GM21723 (cell line): Measurements from ENCODE around the gene ZNF81.
"Not testable (repeated sequence)": the region's sequence is repeated elsewhere in the genome, so short reads cannot be mapped to it uniquely, and the experiment has no call there.

Experiments used
- ATAC-seq: cut with Tn5 transposase; IDR thresholded peaks from one replicate; pipeline ENCODE4 v1.9.1; 2021; ENCODE audit warnings: mild to moderate bottlenecking, moderate library complexity; ENCODE audit not compliant: unreplicated experiment

ZNF81 gene

DNA sequence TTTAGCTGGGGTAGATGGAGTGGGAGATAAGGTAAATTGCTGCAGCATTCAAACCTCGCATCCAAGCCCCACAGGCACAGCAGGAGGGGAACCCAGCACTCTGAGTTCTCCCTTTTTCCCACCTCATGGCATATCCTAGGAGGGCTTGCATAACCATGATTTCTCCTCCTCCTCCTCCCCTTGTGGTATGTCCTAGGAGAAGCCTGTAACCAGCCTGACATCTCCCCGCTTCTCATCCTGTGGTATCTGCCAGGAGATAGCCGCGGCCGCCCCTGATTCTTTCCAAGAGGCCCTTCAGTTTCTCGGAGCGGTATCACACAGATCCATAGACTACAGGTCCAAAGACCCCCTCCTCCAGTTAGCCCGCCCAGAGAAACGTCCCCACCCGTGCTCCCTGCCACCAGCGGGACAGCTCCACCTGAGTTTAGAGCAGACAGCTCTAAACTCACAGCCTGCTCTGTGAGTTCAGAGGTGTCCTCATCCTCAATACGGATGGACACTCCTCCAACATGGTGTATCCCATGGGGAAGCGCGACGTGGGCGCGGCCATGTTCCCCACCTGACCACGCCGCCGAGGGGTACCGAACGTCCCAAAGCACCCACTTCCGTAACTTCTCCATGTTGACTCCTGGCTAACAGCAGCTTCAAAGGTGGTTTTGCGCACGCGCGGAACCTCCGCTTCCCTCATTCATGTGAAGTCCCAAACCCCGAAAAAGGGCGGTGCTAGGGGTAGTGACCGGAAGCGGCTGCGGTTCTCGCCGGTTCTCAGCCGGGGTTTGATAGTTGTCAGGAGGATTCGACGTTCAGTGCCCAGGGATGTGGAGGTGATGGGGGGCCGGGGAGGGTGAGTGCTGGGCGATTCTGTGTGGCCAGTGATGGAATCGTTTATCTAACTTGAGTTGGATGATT lies at the start of gene ZNF81:
TSS of gene ZNF81 (plus strand) at position 739 of the 909 bp plus-strand sequence. CDS start 9,366 bp downstream, outside the sequence.
- ATAC-seq, result peak; percentile 90

DNA sequence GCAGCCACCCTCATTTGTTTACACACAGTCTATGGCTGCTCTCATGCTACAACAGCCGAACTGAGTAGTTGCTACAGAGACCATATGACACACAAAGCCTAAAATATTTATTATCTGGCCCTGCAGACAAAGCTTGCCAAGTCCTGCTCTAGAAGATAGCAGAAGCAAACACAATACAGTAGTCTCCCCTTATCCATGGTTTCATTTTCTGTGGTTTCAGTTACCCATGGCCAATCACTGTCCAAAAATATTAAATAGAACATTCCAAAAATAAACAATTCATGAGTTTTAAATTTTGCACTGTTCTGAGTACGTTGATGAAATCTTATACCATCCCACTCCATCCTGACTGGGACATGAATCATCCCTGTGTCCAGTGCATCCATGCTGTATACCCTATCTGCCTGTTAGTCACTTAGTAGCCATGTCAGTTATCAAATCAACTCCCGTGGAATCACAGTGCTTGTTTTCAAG lies 40.2 kb upstream of the ZNF81 start:
- ATAC-seq, result no peak

DNA sequence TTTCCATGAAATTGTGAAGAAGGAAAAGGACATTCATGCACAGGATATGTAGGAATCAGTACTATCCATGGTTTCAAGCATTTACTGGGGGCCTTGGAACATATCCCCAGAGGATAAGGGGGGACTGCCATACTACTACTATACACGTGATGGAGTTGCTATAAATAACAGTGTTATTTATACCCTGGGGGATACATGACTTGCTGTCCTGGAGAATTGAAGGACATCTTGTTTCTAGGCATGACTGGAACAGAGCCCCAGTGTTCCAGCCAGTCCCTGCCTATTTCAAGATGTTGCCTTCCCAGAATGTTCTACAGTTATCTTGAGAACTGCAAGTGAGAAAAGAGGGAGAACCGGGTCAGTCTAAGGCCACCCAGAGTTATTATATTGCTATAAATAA lies 39.6 kb upstream of the ZNF81 start:
- no peak for ATAC-seq

DNA sequence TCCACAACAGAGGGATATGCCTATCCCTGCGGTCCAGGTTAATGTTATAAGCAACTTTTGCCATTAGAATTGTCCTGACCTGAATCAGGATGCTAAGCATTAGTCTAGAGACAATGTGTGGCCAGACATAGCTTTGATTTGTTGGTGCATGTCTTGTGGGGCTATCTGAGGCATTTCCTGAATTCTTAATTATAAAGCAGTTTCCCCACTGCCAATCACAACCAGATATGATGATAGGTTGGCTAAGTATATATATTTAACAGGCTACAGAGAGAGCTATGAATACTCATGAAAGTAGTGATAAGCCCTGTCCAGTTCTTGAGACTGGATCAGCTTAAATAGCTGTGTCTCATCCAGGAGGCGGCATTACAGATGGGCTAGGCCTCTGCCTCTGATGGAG lies 37.8 kb upstream of the ZNF81 start:
- ATAC-seq, result no peak

DNA sequence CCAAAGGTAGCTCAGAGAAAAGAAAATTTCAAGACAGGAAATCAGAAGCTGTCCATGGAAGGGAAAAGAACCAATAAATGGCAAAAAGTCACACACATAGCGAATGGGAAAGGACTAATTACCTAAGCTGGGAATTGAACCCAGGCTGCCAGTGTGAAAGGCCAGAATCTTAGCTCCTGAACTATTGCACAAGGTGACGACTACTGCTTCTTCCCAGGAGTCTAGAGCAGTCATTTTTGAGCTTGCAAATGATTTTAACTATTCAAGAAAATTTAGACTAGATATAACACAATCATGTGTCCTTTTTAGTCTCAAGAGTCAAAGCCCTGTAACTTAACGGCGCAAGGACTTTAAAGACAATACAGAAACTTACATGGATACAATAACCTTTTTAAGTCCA lies 34.1 kb upstream of the ZNF81 start:
- ATAC-seq, result no peak

DNA sequence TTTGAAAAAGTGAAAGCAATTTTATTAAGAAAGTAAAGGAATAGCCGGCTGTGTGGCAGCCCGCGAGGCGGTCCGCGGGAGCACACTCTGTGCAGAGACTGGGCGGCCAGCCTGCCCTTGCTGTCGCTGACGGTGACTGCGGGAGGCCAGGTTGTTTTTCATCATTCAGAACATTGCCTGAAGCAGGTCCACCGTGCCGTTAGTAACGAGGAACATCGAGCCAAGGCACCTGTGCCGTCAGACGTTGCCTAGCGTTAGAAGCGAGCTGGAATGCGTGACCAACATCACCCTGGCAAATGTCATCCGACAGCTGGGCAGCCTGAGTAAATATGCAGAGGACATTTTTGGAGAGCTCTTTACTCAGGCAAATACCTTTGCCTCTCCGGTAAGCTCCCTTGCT lies 33.6 kb upstream of the ZNF81 start:
- ATAC-seq, result not testable (repeated sequence)

DNA sequence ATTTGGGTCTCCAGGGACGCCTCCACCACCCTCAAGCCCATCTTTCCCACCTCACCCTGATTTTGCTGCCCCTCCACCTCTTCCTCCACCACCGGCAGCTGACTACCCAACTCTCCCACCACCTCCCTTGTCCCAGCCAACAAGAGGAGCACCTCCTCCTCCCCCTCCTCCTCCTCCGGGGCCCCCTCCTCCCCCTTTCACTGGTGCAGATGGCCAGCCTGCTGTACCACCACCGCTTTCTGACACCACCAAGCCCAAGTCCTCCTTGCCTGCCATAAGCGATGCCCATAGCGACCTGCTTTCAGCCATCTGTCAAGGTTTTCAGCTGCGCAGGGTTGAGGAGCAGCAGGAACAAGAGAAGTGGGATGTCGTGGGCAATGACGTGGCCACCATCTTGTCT lies 32.4 kb upstream of the ZNF81 start:
- ATAC-seq, result no peak

DNA sequence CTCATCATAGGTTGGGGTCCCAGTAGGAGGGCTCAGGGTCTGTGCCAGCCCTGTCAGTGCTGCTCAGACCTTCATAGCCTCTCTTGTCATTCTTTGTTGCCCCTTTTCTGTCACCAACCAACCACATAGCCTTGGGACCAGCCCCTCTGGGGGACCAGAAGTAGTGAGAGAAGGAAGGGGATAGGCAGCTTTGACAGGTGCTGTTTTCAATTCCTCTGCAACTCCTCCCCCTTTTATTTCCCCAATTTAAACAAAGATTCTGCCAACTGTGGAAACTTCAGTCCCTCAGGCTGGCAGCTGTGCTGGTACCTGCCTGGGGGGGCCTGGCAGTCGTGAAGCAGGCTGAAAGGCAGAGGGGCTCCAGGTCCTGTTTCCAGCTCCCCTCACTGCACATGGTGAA lies 30.9 kb upstream of the ZNF81 start:
- ATAC-seq, result not testable (repeated sequence)

DNA sequence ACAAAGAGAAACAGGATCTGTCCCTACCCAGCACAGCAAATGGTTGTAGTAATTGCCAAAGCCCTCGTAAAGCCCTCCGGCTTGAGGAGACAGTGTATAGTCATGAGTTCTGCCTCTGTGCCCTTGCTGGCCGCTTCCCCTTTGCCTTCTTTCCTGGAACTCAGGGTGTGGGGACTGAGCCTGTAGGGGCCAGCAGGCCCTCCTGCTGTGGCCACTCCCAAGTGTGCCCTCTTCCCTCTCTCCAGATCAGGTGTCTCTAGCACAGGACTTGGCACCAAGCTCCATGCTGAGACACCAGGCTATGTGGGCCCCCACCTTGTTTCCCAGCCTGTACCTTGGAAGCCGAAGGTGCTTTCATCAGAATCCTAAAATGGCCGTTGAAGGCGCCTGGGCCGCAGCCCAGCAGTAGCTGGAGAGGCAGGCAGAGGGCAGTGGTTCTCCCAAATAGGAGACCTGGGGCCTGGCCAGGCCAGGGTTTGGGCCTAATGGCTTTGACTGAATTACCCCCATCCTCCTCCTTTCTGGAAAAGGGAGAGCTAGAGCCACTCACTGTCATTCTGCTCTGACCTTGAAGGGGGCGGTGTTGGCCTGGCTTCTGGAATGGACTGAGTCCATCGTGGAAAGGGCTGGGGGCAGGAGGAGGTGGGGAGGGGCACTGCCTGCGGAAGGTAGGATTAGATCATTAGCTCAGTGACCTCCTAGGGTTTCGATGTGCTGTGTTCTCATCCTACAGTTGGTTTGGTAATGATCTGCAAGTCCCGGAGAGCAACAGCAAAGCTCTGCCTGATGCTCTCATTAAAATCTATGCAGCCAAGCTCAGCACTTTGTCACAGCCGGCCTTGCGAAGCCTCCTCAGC lies 30.1 kb upstream of the ZNF81 start:
- ATAC-seq, result not testable (repeated sequence)

DNA sequence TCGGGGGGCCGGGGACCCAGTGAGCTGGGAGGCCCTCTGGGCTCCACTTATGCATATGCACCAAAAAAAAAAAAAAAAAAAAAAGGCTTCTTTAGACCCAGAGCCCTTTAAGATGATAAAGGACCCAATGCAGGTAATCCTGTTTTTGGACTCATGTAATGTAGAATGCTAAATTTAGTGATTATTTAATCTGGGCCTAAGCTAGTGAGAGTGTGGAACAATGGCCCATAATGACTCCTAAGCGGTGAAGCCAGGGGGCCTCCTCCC lies 29.5 kb upstream of the ZNF81 start:
- ATAC-seq, result not testable (repeated sequence)

DNA sequence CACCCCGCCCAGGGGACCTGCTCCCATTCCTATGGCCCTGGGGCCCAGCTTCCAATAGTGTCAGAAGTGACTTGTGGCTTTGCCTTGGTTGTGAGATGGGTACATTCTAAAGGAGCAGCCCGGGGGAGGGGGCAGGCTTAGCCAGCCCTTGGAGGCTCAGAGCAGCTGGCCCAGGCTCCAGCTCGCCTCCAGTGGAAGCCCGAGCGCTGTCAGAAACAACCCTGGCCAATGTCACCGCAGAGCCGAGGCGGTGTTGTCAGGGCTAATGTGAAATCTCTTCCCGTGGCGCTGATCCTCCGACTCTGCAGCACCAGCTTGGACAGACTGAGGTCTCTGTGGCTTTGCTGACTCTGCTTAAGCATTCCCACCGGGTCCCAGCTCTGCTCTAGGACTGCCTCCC lies 29.2 kb upstream of the ZNF81 start:
- ATAC-seq, result no peak

DNA sequence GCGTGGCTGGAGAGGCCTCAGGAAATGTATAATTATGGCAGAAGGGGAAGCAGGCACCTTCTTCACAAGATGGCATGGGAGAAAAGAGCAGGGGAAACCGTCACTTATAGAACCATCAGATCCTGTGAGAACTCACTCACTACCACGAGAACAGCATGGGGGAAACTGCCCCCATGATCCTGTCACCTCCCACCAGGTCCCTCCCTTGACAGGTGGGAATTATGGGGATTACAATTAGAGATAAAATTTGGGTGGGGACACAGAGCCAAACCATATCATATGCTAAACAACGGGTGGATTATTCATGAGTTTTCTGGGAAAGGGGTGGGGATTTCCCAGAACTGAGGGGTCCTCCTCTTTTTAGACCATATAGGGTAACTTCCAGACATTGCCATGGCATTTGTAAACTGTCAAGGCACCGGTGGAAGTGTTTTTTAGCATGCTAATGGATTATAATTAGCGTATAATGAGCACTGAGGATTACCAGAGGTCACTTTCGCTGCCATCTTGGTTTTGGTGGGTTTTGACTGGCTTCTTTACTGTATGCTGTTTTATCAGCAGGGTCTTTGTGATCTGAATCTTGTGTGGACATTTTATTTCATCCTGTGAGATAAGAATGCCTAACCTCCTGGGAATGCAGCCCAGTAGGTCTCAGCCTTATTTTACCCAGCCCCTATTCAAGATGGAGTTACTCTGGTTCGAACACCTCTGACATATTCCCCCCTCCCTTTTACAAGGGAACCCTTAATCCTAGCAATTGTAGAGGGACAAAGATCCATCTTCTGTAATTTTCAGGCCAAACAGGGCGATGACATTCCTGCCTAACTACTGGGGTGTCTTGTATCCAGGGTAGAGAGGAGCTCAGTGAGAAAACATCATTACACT lies 27.6 kb upstream of the ZNF81 start:
- no peak for ATAC-seq

DNA sequence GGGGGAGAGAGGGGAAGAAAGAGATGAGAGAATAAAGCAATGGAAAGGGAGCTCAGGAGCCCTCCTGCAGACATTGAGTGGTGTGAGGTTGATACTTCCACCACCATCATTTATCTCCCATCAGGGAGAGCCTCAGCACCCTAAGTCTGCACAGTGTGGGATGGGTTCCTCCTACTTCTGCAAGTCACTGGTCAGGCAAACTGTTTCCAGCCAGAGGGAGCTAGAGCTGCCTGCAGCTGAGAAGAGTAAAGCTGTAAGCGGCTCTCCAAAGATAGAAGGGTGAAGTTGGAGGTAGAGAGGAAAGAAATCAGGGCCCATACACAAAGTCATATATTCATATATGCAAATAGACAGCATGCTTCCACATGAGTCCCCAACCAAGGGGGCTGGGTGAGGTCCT lies 21.9 kb upstream of the ZNF81 start:
- ATAC-seq, result no peak

DNA sequence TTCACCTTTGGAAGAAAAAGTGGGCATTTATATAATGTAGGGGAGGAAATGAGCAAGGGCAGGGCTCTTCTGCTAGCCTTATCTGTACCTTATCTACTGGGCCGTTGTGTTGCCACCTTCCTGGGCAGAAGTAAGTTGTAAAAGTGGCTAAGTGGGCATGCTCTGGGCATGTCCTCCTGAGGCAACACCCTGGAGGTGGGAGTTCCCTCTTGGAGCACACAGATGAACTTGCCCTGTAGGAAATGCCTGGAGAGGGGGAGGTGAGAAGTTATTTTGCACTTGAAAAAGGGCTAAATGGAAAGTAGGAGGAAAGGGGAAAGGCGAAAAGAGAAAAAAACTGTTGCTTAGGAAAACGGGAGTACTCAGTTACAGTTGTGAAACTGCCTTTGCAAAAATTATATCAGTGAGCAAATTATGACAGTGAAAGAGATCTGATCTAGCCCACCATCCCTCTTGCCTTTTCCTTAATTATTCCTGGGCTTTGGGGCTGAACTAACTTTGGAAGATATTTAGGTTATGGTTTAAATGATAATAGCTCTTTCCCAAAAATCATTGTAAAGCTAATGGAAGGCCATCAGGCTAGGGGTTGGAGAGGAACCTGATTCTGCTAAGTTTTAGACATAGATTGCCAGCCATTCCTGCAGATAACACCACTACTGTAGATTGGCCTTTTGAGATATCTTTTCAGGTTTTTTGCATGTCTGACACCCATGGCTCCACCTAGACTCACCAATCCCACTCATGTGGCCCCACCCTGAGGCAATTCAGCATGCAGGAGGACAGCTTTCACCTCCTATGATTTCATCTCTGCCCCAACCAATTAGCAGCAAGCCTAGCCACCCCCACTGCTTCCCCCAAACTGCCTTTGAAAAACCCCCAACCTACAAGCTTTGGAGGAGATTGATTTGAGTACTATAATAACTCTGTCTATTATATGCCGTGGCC lies 20.5 kb upstream of the ZNF81 start:
- ATAC-seq, result no peak

DNA sequence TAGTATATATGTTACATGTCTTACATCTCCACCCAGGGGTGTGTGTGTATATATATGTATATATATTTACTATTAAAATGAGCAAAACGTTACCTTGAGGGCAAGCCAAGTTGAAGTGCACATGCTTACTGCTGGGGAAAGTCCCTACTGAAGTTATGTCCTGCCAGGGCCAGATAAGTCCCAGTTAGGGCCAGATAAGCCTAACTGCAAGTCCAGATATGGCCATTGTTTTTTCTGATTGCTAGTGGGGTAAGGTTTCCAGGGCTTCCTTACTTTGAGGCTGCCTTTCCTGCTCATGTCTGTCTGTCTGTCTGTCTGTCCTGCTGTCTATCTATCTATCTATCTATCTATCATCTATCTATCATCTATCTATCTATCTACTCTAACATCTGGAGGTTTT lies 19.3 kb upstream of the ZNF81 start:
- ATAC-seq, result no peak

DNA sequence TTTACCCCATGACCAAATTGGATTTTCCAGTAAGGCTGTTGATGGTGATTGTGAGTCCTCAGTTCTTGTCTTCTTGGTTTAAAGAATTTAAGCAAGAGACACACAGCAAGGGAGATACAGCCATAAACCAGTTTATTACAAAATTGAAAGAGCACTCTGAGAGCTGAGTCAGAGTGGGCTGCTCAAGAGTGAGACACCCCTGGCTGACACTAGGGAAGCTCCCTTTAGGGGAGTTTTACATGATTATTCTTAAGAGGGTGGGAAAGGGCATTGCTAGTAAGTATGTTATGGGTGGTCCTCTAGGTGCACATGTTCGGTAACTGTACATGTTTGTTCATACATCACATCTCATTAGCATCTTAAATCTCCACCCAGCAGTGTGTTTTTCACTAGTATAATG lies 18.8 kb upstream of the ZNF81 start:
- no peak for ATAC-seq

DNA sequence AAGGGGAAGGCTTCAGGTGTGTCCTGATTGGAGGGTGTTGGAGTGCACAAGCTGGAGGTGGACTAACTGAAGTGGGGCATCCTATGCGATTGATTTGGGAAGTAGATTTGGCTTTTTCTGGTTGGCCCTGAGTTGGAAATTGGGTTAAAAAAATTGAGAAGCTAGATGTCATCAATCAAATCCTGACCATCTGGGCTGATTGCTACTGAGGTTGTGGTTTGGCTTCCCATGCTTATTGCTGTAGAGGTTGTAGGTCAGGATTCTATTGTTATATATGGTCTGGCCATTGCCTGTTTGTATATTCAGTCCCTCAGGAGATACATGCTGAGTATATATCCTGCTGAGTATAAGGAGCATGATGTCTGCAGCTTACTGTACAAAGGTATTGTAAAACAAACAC lies 7.7 kb upstream of the ZNF81 start:
- ATAC-seq, result no peak

DNA sequence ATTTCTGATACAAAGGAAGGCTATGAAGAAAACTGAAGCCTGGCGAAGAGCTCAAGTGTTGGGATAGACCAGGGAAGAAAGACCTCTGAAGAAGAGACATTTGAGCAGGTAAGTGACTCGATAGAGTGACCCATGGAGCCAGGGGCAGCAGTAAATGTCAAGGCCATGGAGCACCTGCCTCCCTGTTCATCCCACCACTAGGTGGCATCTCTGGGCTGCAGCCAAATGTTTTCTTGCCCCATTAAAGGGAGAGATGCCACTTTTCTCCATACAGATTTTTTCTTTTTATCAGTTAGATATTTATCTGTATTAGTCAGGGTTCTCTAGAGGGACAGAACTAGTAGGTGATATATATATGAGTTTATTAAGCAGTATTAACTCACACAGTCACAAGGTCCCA lies 4.9 kb upstream of the ZNF81 start:
- no peak for ATAC-seq

DNA sequence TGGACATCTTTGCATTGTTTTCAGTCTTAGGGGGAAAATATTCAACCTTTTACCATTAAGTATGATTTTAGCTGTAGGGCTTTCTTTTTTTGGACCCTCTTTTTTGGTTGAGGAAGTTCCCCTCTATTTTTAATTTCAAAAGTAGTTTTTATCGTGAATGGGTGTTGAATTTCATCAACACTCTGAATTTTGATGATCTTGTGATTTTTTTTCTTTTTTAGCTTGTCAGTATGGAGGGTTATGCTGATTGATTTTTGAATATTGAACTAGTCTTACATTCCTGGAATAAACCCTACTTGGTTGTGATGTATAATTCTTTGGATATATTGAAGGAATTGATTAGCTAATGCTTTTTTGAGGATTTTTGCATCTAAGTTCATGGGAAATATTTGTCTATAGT lies 1.7 kb downstream of the ZNF81 start:
- ATAC-seq, result no peak

DNA sequence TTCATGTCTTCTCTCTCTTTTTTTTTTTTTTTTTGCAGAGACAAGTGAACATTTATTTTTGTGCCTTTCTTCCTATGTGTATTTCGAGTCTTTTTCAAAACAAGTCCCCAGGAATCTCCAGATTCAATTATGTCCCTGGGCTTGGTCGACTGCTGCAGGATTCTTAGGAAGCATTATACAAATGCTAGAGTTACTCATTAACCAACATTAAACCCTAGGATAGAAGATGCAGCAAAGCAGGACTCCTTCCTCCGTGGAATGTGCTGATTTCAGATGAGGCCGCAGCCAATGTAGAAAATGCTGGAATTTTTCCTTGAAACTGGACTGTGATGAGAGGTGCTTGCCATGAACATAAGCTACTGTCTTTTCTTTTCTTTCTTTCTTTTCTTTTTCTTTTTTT lies 3.4 kb downstream of the ZNF81 start:
- ATAC-seq, result no peak
